ENCODE data around the gene ZNF682. TPM values are rescaled to one million over a fixed set of nuclear protein-coding genes. Genes with fewer than 3 reads are reported as not detected.
"Not testable (repeated sequence)": the region's sequence is repeated elsewhere in the genome, so short reads cannot be mapped to it uniquely, and the experiment has no call there.

Gene ZNF682
- total and polyA plus RNA-seq, 12 donors = 1.9 to 31.8 (median 4.8) TPM

DNA sequence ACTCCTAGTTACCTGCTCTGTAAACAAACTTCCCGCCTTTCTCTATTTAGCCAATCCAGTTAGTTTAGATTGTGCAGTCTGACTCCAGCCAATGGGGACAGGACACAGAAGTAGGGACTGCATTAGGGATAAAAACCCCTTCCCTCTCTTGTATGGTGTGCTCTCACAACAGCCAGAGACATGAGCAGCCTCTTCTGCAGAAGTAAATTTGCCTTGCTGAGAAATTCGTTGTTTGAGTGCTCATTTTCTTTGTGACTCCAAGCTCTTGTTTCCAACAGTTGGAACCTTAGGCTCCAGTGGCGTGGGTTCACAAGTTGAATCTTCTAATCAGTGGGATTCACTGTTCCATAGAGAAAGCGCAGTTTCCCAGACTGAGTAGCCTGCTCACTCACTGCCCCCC, 72.4 kb downstream of the ZNF682 start:
- H3K27me3 ChIP-seq = no peaks in the 10 kb centered on the region
- 86 to 88% methylated on average over 4 of the region's 4 CpGs for WGBS, 2 donors
- H3K36me3 ChIP-seq = no peaks in the 10 kb centered on the region
- no peaks in the 10 kb centered on the region for H3K4me1 ChIP-seq
- H3K9me3 ChIP-seq = peaks cover 0 to 54% (median 21%) of the 10 kb centered on the region in 11 donors
- TF ChIP-seq, protein P1, sequence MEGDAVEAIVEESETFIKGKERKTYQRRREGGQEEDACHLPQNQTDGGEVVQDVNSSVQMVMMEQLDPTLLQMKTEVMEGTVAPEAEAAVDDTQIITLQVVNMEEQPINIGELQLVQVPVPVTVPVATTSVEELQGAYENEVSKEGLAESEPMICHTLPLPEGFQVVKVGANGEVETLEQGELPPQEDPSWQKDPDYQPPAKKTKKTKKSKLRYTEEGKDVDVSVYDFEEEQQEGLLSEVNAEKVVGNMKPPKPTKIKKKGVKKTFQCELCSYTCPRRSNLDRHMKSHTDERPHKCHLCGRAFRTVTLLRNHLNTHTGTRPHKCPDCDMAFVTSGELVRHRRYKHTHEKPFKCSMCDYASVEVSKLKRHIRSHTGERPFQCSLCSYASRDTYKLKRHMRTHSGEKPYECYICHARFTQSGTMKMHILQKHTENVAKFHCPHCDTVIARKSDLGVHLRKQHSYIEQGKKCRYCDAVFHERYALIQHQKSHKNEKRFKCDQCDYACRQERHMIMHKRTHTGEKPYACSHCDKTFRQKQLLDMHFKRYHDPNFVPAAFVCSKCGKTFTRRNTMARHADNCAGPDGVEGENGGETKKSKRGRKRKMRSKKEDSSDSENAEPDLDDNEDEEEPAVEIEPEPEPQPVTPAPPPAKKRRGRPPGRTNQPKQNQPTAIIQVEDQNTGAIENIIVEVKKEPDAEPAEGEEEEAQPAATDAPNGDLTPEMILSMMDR (IDR thresholded peaks at IDR 0.05) = no peak
- no peak overlapping the region for H3K4me3 ChIP-seq
- no peak overlapping the region for H3K27ac ChIP-seq
- intact Hi-C loops (cut with DNase I) = loop anchor here in 1 of 10 donors (10.0 kb wide), 1 partner anchor 432 kb away; the partner anchor contains the start of gene CILP2
- ATAC-seq (no peak), DNase-seq (no peak)

DNA sequence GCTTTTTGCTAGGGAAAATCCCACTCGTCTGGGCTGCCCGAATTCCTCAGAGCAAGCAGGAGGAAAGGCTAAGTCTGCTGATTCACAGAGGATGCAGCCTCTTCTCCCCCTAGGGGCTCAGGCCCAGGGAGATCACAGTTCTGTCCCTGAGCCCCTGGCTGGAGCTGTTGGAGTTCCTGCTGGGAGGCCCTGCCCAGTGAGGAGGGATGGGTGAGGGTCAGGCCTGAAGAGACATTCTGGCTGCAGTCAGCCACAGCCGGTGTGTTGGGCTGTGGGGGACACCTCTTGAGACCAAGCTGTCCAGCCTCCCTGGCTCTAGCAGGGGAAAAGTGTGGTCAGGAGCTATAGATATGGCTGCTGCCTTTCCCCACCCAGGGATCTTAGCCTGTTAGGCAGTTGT, 73.2 kb downstream of the ZNF682 start:
- H3K27ac ChIP-seq, ATAC-seq, H3K27me3 ChIP-seq, H3K4me3 ChIP-seq, H3K36me3 ChIP-seq, H3K4me1 ChIP-seq, DNase-seq: not testable (repeated sequence)
- intact Hi-C loops (cut with DNase I) = loop anchor here in 1 of 10 donors (10.0 kb wide), 1 partner anchor 431 kb away; the partner anchor contains the start of gene CILP2
- WGBS, 2 donors = 80 to 81% methylated on average over 3 of the region's 3 CpGs
- peaks cover 0 to 54% (median 21%) of the 10 kb centered on the region in 11 donors for H3K9me3 ChIP-seq

DNA sequence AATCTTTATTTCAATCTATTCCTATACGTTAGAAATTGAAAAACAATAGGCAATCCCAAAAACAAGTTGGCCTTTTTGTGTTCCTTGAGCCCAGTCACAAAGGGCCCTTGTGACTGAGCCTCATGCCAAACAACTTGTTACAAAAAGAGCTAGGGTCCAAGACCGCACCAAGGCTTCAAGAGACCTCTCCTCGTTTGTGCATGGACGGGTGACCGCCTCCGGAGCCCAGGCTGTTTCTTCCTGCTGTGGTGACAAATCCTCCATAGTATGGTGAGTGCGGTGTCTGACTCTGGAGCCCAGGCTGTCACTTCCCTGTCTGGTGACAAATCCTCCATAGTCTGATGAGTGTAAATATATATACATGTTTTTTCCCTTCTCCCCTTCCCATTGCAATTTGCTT, 74.9 kb downstream of the ZNF682 start:
- ATAC-seq (no peak), DNase-seq (no peak)
- Histone ChIP-seq H3K27me3 (peaks cover 0 to 2% (median 0%) of the 10 kb centered on the region in 7 donors), H3K36me3 (no peaks in the 10 kb centered on the region), H3K27ac (no peak overlapping the region), H3K4me3 (no peak overlapping the region), H3K9me3 (peaks cover 0 to 44% (median 21%) of the 10 kb centered on the region in 11 donors), H3K4me1 (no peaks in the 10 kb centered on the region)
- WGBS, 2 donors = 81 to 89% methylated on average over 7 of the region's 7 CpGs
- intact Hi-C loops (cut with DNase I) = loop anchor here in 1 of 10 donors (10.0 kb wide), 1 partner anchor 430 kb away; the partner anchor contains the start of gene CILP2
- TF ChIP-seq, protein P1 (IDR thresholded peaks at IDR 0.05) = no peak

- H3K27ac ChIP-seq, H3K36me3 ChIP-seq, H3K4me3 ChIP-seq, ATAC-seq, H3K4me1 ChIP-seq, H3K9me3 ChIP-seq, H3K27me3 ChIP-seq: not testable (repeated sequence)
- 18 to 19% methylated on average over 9 of the region's 9 CpGs for whole genome bisulfite sequencing, 2 donors
- TF ChIP-seq, protein P1 (IDR thresholded peaks at IDR 0.05) = peak; percentile 47 to 85 (median 79)
- peak; percentile 66 to 70 for DNase-seq
- intact Hi-C loops (cut with DNase I) = loop anchor here in 7 of 10 donors (2.0 to 10.0 kb wide), 3 partner anchors 424 to 427 kb away; partner anchors contain the start of gene CILP2 (in 2 of the 7)
Measured at GRCh38 chr19:19959151-19959799, 80.0 kb downstream of the ZNF682 start.

GRCh38 chr19:19957766-19958165, 81.5 kb downstream of the ZNF682 start:
- not testable (repeated sequence) for H3K4me1 ChIP-seq, H3K4me3 ChIP-seq, ATAC-seq, H3K27ac ChIP-seq, DNase-seq, H3K9me3 ChIP-seq, H3K27me3 ChIP-seq, H3K36me3 ChIP-seq
- 83% methylated on average over 8 of the region's 8 CpGs for WGBS, 2 donors
- intact Hi-C loops (cut with DNase I) = loop anchor here in 7 of 10 donors (2.0 to 10.0 kb wide), 3 partner anchors 423 to 425 kb away; partner anchors contain the start of gene CILP2 (in 2 of the 7)

Measured in heart right ventricle (tissue), 16 donors.